Glutamatergic neuron (in vitro differentiated cells): ENCODE measurements around the gene RCBTB1. TPM values are rescaled to one million over a fixed set of nuclear protein-coding genes. Genes with fewer than 3 reads are reported as not detected.
A peak's percentile ranks its signal among the peaks of the same experiment; 100 is the strongest.

Source experiments
- DNase-seq: peaks from one replicate; pipeline ENCODE4 v3.0.0; 2022
- H3K27ac Mint-ChIP-seq: one replicate; pipeline ENCODE4 v1.8.0; 2020; ENCODE audit warnings: mild to moderate bottlenecking, mixed read lengths, inconsistent platforms; ENCODE audit not compliant: unreplicated experiment
- H3K27me3 Mint-ChIP-seq: one replicate; pipeline ENCODE4 v1.8.0; 2020; ENCODE audit warnings: mild to moderate bottlenecking, moderate library complexity, mixed read lengths, inconsistent platforms; ENCODE audit not compliant: unreplicated experiment
- H3K36me3 Mint-ChIP-seq: one replicate; pipeline ENCODE4 v1.8.0; 2020; ENCODE audit warnings: mild to moderate bottlenecking, mixed read lengths, inconsistent platforms; ENCODE audit not compliant: unreplicated experiment
- H3K4me1 Mint-ChIP-seq: one replicate; pipeline ENCODE4 v1.8.0; 2020; ENCODE audit warnings: mild to moderate bottlenecking, low read depth, mixed read lengths, inconsistent platforms; ENCODE audit not compliant: unreplicated experiment
- H3K4me3 Mint-ChIP-seq: one replicate; pipeline ENCODE4 v1.8.0; 2020; ENCODE audit warnings: mild to moderate bottlenecking, mixed read lengths, inconsistent platforms; ENCODE audit not compliant: unreplicated experiment
- H3K9me3 Mint-ChIP-seq: one replicate; pipeline ENCODE4 v1.8.0; 2020; ENCODE audit warnings: mild to moderate bottlenecking, moderate library complexity, mixed read lengths, inconsistent platforms; ENCODE audit not compliant: unreplicated experiment
- CTCF ChIP-seq: fragments of 200-600 bp; sonication (generic); IDR thresholded peaks from one replicate; pipeline ENCODE4 v1.5.0; 2021; ENCODE audit not compliant: partially characterized antibody, unreplicated experiment
- total RNA-seq: library from RNA; stranded (reverse); fragmentation: NEBNext Ultra II Directional; extraction: Animal tissue kit (Norgen Biotek cat#: 25700); gene quantifications from one replicate; pipeline ENCODE4 v1.2.1, GENCODE V29; 2021; ENCODE audit not compliant: unreplicated experiment

RCBTB1 gene
- total RNA-seq, 1 donor from 2014 or later = 46.1 TPM

- no peaks in the 10 kb centered on the region for H3K27me3 Mint-ChIP-seq
- no peaks in the 10 kb centered on the region for H3K36me3 Mint-ChIP-seq
- peaks cover 3% of the 10 kb centered on the region for H3K4me1 Mint-ChIP-seq
- no peak overlapping the region for H3K4me3 Mint-ChIP-seq
- TF ChIP-seq CTCF = no peak
- DNase-seq = no peak
- H3K9me3 Mint-ChIP-seq = no peaks in the 10 kb centered on the region
- no peak overlapping the region for H3K27ac Mint-ChIP-seq
Measured at GRCh38 chr13:49543656-49544055, 41.7 kb downstream of the RCBTB1 start.

GRCh38 chr13:49540552-49540951, 44.8 kb downstream of the RCBTB1 start:
- no peaks in the 10 kb centered on the region for H3K27me3 Mint-ChIP-seq
- no peak for DNase-seq
- no peak overlapping the region for H3K27ac Mint-ChIP-seq
- no peaks in the 10 kb centered on the region for H3K4me1 Mint-ChIP-seq
- no peak for TF ChIP-seq CTCF
- no peaks in the 10 kb centered on the region for H3K9me3 Mint-ChIP-seq
- H3K4me3 Mint-ChIP-seq = no peak overlapping the region
- H3K36me3 Mint-ChIP-seq = no peaks in the 10 kb centered on the region

GRCh38 chr13:49539746-49540145, 45.6 kb downstream of the RCBTB1 start:
- no peak overlapping the region for H3K4me3 Mint-ChIP-seq
- no peak for DNase-seq
- no peaks in the 10 kb centered on the region for H3K9me3 Mint-ChIP-seq
- no peak for TF ChIP-seq CTCF
- H3K36me3 Mint-ChIP-seq = no peaks in the 10 kb centered on the region
- no peak overlapping the region for H3K27ac Mint-ChIP-seq
- no peaks in the 10 kb centered on the region for H3K4me1 Mint-ChIP-seq
- H3K27me3 Mint-ChIP-seq = no peaks in the 10 kb centered on the region

- no peaks in the 10 kb centered on the region for H3K36me3 Mint-ChIP-seq
- no peak for TF ChIP-seq CTCF
- H3K4me3 Mint-ChIP-seq = no peak overlapping the region
- peak overlapping the region; percentile 8 for H3K27ac Mint-ChIP-seq
- H3K9me3 Mint-ChIP-seq = no peaks in the 10 kb centered on the region
- no peaks in the 10 kb centered on the region for H3K27me3 Mint-ChIP-seq
- H3K4me1 Mint-ChIP-seq = no peaks in the 10 kb centered on the region
- DNase-seq = no peak
Measured at GRCh38 chr13:49539313-49539712, 46.0 kb downstream of the RCBTB1 start.

- H3K27me3 Mint-ChIP-seq = no peaks in the 10 kb centered on the region
- no peaks in the 10 kb centered on the region for H3K9me3 Mint-ChIP-seq
- no peaks in the 10 kb centered on the region for H3K36me3 Mint-ChIP-seq
- no peaks in the 10 kb centered on the region for H3K4me1 Mint-ChIP-seq
- TF ChIP-seq CTCF = no peak
- no peak overlapping the region for H3K4me3 Mint-ChIP-seq
- DNase-seq = no peak
- no peak overlapping the region for H3K27ac Mint-ChIP-seq
Measured at GRCh38 chr13:49538404-49538803, 47.0 kb downstream of the RCBTB1 start.
